ENCODE data around the gene NOBOX.

GRCh38 chr7:144416341-144416740, 12.8 kb upstream of the NOBOX start:
- TF ChIP-seq POLR2AphosphoS5 (IDR thresholded peaks at IDR 0.05; ENCODE audit: low read depth, low read length) (no peak), POLR2A (IDR thresholded peaks at IDR 0.05; ENCODE audit: low read depth, low read length) (no peak), POU2F2 (IDR thresholded peaks at IDR 0.05; ENCODE audit: low read depth, low read length) (no peak), TAF1 (IDR thresholded peaks at IDR 0.05; ENCODE audit: low read depth, low read length) (no peak), SPI1 (IDR thresholded peaks at IDR 0.05; ENCODE audit: low read depth, low read length) (no peak), PAX5 (IDR thresholded peaks at IDR 0.05; ENCODE audit: insufficient read depth, low read length, severe bottlenecking) (no peak)
